ENCODE measurements around the gene TANC1. TPM values are rescaled to one million over a fixed set of nuclear protein-coding genes. Genes with fewer than 3 reads are reported as not detected.

The TANC1 gene
- total and polyA plus RNA-seq, 2 of the 4 experiments (the other 2 are of a cell fraction) = 10.2 to 12.9 TPM

- Histone ChIP-seq H3K23ac (ENCODE audit: low read depth, low read length) (no peak overlapping the region), H4K91ac (ENCODE audit: insufficient read depth, low read depth, low read length) (no peak overlapping the region), H4K5ac (ENCODE audit: low read depth, low read length) (no peak overlapping the region), H4K20me1 (ENCODE audit: insufficient read depth, low read length) (peaks cover 11% of the 10 kb centered on the region), H2BK15ac (ENCODE audit: low read depth, low read length) (no peak overlapping the region), H3K4me2 (ENCODE audit: low read depth, low read length) (no peak overlapping the region), H3K9me3 (ENCODE audit: control insufficient read depth, insufficient read depth, low read length) (no peaks in the 10 kb centered on the region), H3K56ac (ENCODE audit: extremely low read depth, insufficient read depth, low read length) (no peak overlapping the region), H2AK9ac (replicated peaks; ENCODE audit: low read depth, low read length, poor library complexity) (no peak overlapping the region), H2BK20ac (ENCODE audit: low read depth, low read length) (no peak overlapping the region), H3K27ac (ENCODE audit: insufficient read depth, low read length) (no peak overlapping the region), H2BK5ac (ENCODE audit: low read depth, low read length, poor library complexity, severe bottlenecking) (no peak overlapping the region), H3K9ac (ENCODE audit: low read depth, low read length) (no peak overlapping the region), H4K8ac (ENCODE audit: low read depth in 2 of 2, low read length in 2 of 2) (no peak overlapping the region), H3K79me1 (ENCODE audit: low read depth in 1 of 2, low read length in 2 of 2) (peaks cover 9 to 16% of the 10 kb centered on the region in 2 experiments), H3K27me3 (ENCODE audit: control insufficient read depth, insufficient read depth, low read length) (no peaks in the 10 kb centered on the region), H3K4me1 (ENCODE audit: control insufficient read depth, insufficient read depth, low read length) (peaks cover 6% of the 10 kb centered on the region), H3K14ac (replicated peaks; ENCODE audit: low read depth, low read length) (no peak overlapping the region), H3K4me3 (ENCODE audit: insufficient read depth, low read depth, low read length) (no peak overlapping the region), H3K9me1 (ENCODE audit: insufficient read depth, low read length) (no peaks in the 10 kb centered on the region), H3K18ac (ENCODE audit: low read depth, low read length) (no peak overlapping the region; the same call in 1 of the 2 replicates), H3K4ac (ENCODE audit: low read depth, low read length) (no peak overlapping the region), H2AFZ (replicated peaks; ENCODE audit: low read length, poor library complexity) (no peak overlapping the region), H2BK120ac (ENCODE audit: low read depth, low read length) (no peak overlapping the region), H2AK5ac (ENCODE audit: low read depth, low read length) (no peak overlapping the region), H3K36me3 (ENCODE audit: control insufficient read depth, insufficient read depth, low read length) (no peaks in the 10 kb centered on the region)
- no peak for ATAC-seq (ENCODE audit: low read depth)
- BruUV-seq (replicated peaks) = no TSS peak
- ChIA-PET CTCF (interaction anchor here (0.7 to 0.8 kb wide), 3 partner anchors 63 to 534 kb away, joined by 3 to 4 read pairs (median 3); no protein-coding TSS in a partner anchor), POLR2A (ENCODE audit: unreplicated experiment) (interaction anchor here (0.7 kb wide), 1 partner anchor 100 kb away, joined by 5 read pairs; no protein-coding TSS in a partner anchor)
- dilution Hi-C loops (cut with HindIII; ENCODE audit: low sequenced_read_pairs, unreplicated experiment) = no loop called here
- TF ChIP-seq RAD21 (IDR thresholded peaks at IDR 0.05; ENCODE audit: low read length) (no peak), CEBPB (IDR thresholded peaks at IDR 0.05; ENCODE audit: low read depth, low read length) (no peak), SMC3 (IDR thresholded peaks at IDR 0.05; ENCODE audit: low read depth, low read length) (no peak), CHD1 (IDR thresholded peaks at IDR 0.05; ENCODE audit: low read depth, low read length) (no peak), MAZ (IDR thresholded peaks at IDR 0.05; ENCODE audit: borderline replicate concordance, low read depth, low read length) (no peak), NFE2L2 (IDR thresholded peaks at IDR 0.05; ENCODE audit: low read depth, low read length) (no peak), RFX5 (IDR thresholded peaks at IDR 0.05; ENCODE audit: low read depth, low read length) (no peak), POLR2A (IDR thresholded peaks at IDR 0.05; ENCODE audit: low read depth, low read length) (no peak), RCOR1 (IDR thresholded peaks at IDR 0.05; ENCODE audit: insufficient replicate concordance, low read length) (no peak), ELK1 (IDR thresholded peaks at IDR 0.05; ENCODE audit: borderline replicate concordance, low read depth, low read length) (no peak), FOS (IDR thresholded peaks at IDR 0.05; ENCODE audit: low read depth, low read length) (no peak)
- WGBS, 2 experiments (ENCODE audit: extremely low coverage in 2 of 2, insufficient read length in 1 of 2) = no CpG with 5 or more reads among the region's 3 CpGs
- DNase-seq = no peak
- in situ Hi-C loops (cut with MboI; ENCODE audit: low sequenced_read_pairs) = no loop called here
- intact Hi-C loops (cut with micrococcal nuclease) = no loop called here
Observed at GRCh38 chr2:158965641-158966040, 2.8 kb upstream of the TANC1 start.

Data from IMR-90 (cell line).